ENCODE results near the gene TAF6.
A peak's percentile ranks its signal among the peaks of the same experiment; 100 is the strongest.

TAF6 gene

DNA sequence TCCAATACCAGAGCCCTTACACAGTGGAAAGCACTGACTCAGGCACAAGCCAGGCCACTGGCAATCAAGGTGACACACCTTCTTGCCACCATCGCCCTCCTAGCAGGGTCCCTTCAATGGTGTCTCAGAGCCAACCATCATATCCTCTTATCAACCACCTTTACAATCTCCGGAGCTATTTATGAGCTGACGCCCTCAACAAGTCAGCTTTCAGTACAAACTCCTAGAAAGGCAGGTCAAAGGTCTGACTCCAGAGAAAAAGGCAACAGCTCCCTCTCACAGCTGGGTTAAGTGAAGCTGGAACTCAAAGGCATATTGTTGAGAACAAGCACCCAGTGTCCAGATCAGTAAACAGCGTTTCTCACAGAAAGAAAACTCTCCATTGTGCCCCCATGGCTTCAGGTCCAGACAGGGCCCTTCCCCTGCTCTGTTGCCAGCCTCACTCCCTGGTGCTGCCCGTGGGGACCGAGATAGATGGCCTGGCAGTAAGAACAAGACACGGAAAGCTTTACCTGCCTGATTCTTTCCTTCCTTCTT lies 40.1 kb downstream of the TAF6 start:
- Mint-ChIP-seq H3K4me3 (peak overlapping the region; percentile 89 to 99 (median 95)), H3K9me3 (peaks cover 48% of the 10 kb centered on the region), H3K36me3 (ENCODE audit: low read depth) (peaks cover 75% of the 10 kb centered on the region), H3K27me3 (ENCODE audit: low read depth) (peaks cover 3% of the 10 kb centered on the region), H3K27ac (peak overlapping the region; percentile 26 to 61 (median 43)), H3K4me1 (peaks cover 35% of the 10 kb centered on the region)
- TF ChIP-seq CTCF (IDR thresholded peaks at IDR 0.05; ENCODE audit: unreplicated experiment in 3 of 3) = no peak

DNA sequence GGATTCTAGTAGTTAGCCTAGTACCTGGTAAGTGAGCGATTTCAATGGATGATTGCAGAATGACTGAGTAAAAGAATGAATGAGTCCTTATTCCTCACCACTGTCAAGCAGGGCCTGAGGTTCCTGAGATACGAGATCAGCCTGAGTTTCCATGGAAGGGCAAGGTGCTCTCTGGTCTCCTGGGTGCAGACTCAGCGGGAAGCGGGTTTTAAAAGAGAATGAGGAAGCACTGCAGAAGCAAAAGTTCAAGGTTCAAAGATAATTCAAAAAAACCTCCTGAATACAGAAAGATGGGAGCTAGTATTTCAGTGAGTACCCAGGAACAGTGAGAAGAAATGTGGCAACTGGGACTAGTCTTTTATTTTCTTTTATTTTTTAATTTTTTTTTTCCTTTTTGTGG lies 42.0 kb downstream of the TAF6 start:
- no peak for TF ChIP-seq CTCF (IDR thresholded peaks at IDR 0.05; ENCODE audit: unreplicated experiment in 3 of 3)
- Mint-ChIP-seq H3K4me3 (peak overlapping the region; percentile 36 to 74 (median 74)), H3K36me3 (ENCODE audit: low read depth) (peaks cover 94% of the 10 kb centered on the region), H3K9me3 (peaks cover 61% of the 10 kb centered on the region), H3K27ac (no peak overlapping the region), H3K27me3 (ENCODE audit: low read depth) (peaks cover 7% of the 10 kb centered on the region), H3K4me1 (peaks cover 29% of the 10 kb centered on the region)

DNA sequence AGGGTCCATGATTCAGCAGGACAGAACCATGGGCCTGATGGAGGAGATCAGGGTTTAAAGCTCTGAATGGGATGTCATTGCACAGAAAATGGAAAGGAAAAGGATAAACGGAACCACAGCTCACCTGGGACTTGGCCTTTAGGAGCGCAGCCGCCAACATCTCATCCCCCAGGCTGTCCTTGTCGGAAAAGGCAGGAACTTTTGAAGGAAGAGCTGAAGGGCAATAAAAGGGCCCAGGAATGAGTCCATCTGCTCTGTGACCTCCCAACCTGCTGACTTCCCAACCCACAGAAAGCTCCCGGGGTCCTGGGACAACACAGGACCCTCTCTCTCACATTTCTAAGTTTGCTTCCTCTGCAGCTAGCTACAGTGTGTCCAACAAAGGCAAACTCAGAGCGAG lies 43.7 kb downstream of the TAF6 start:
- peak overlapping the region in 1 of 3 experiments; percentile 29 for H3K4me3 Mint-ChIP-seq
- H3K9me3 Mint-ChIP-seq = peaks cover 70% of the 10 kb centered on the region
- TF ChIP-seq CTCF (IDR thresholded peaks at IDR 0.05; ENCODE audit: unreplicated experiment in 3 of 3) = no peak
- H3K36me3 Mint-ChIP-seq (ENCODE audit: low read depth) = peaks cover 99% of the 10 kb centered on the region
- H3K27ac Mint-ChIP-seq = no peak overlapping the region
- peaks cover 7% of the 10 kb centered on the region for H3K27me3 Mint-ChIP-seq (ENCODE audit: low read depth)
- peaks cover 14% of the 10 kb centered on the region for H3K4me1 Mint-ChIP-seq

GRCh38 chr7:100074841-100075240 lies 44.3 kb downstream of the TAF6 start:
- Mint-ChIP-seq H3K9me3 (peaks cover 73% of the 10 kb centered on the region), H3K36me3 (ENCODE audit: low read depth) (peaks cover 100% of the 10 kb centered on the region), H3K27me3 (ENCODE audit: low read depth) (peaks cover 7% of the 10 kb centered on the region), H3K4me1 (peaks cover 9% of the 10 kb centered on the region), H3K27ac (no peak overlapping the region), H3K4me3 (no peak overlapping the region)
- TF ChIP-seq CTCF (IDR thresholded peaks at IDR 0.05; ENCODE audit: unreplicated experiment in 3 of 3) = no peak

GRCh38 chr7:100072462-100072861 lies 46.7 kb downstream of the TAF6 start:
- Mint-ChIP-seq H3K4me3 (no peak overlapping the region), H3K36me3 (ENCODE audit: low read depth) (peaks cover 100% of the 10 kb centered on the region), H3K27ac (no peak overlapping the region), H3K4me1 (no peaks in the 10 kb centered on the region), H3K9me3 (peaks cover 72% of the 10 kb centered on the region), H3K27me3 (ENCODE audit: low read depth) (peaks cover 7% of the 10 kb centered on the region)
- no peak for TF ChIP-seq CTCF (IDR thresholded peaks at IDR 0.05; ENCODE audit: unreplicated experiment in 3 of 3)

DNA sequence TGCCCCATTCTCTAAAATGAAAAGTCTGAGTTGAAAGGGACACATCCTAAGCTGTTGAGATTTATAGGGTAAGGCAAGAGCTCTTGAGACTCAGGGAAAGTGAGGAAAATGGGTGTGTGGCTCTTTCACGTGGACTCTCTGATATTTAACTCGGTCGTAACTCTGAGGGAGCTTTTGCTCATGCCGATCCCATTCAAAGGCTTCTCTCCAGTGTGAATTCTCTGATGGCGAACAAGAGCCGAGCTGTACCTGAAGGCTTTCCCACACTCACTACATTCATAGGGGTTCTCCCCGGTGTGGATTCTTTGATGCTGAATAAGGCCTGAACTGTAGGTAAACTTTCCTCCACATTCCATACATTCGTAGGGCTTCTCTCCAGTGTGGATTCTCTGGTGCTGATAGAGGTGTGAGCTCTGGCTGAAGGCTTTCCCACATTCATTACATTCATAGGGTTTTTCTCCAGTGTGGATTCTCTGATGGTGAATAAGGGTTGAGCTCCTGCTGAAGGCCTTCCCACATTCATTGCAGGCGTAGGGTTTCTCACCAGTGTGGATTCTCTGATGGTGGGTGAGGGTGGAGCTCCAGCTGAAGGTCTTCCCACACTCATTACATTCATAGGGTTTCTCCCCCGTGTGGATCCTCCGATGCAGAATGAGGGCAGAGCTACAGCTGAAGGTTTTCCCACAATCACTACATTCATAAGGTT lies 48.0 kb downstream of the TAF6 start:
- Mint-ChIP-seq H3K9me3 (peaks cover 64% of the 10 kb centered on the region), H3K36me3 (ENCODE audit: low read depth) (peaks cover 96% of the 10 kb centered on the region), H3K4me1 (no peaks in the 10 kb centered on the region), H3K27me3 (ENCODE audit: low read depth) (peaks cover 7% of the 10 kb centered on the region), H3K27ac (no peak overlapping the region), H3K4me3 (no peak overlapping the region)
- TF ChIP-seq CTCF (IDR thresholded peaks at IDR 0.05; ENCODE audit: unreplicated experiment in 3 of 3) = no peak
